Muscle layer of colon (tissue), 2 donors: ENCODE measurements around the gene SRRM4.

Source experiments
- H3K27ac ChIP-seq: one replicate; pipeline ENCODE4 v1.7.0; 2013; ENCODE audit warnings: low read depth, mild to moderate bottlenecking, low read length, moderate library complexity
- H3K27me3 ChIP-seq, 2 donors: one replicate each; pipeline ENCODE4 v1.7.0; 2013; ENCODE audit warnings: low read length in 2 of 2, mild to moderate bottlenecking in 2 of 2; ENCODE audit not compliant: insufficient read depth in 2 of 2, control insufficient read depth in 1 of 2
- H3K36me3 ChIP-seq: one replicate; pipeline ENCODE4 v1.7.0; 2013; ENCODE audit warnings: mild to moderate bottlenecking, low read length; ENCODE audit not compliant: insufficient read depth
- H3K4me1 ChIP-seq: one replicate; pipeline ENCODE4 v1.7.0; 2013; ENCODE audit warnings: mild to moderate bottlenecking, low read length; ENCODE audit not compliant: insufficient read depth
- H3K4me3 ChIP-seq, 2 donors: one replicate each; pipeline ENCODE4 v1.7.0; 2013; ENCODE audit warnings: low read length in 2 of 2, low read depth in 1 of 2, mild to moderate bottlenecking in 1 of 2, moderate library complexity in 1 of 2
- H3K9ac ChIP-seq: one replicate; pipeline ENCODE4 v1.7.0; 2013; ENCODE audit warnings: low read length
- H3K9me3 ChIP-seq: one replicate; pipeline ENCODE4 v1.7.0; 2013; ENCODE audit warnings: mild to moderate bottlenecking, low read length
- donor health status: abdominal sarcoma.
- donor health status: Adenocarcinoma of cecum.

The SRRM4 gene

GRCh38 chr12:119154435-119154818 is 173.1 kb downstream of the SRRM4 start:
- no peaks in the 10 kb centered on the region for H3K4me1 ChIP-seq
- no peaks in the 10 kb centered on the region for H3K27me3 ChIP-seq
- H3K9ac ChIP-seq = no peak overlapping the region
- H3K27ac ChIP-seq = no peak overlapping the region
- no peaks in the 10 kb centered on the region for H3K36me3 ChIP-seq
- H3K4me3 ChIP-seq = no peak overlapping the region
- peaks cover 7% of the 10 kb centered on the region for H3K9me3 ChIP-seq

GRCh38 chr12:119156401-119157044 is 175.2 kb downstream of the SRRM4 start:
- H3K36me3 ChIP-seq = no peaks in the 10 kb centered on the region
- no peaks in the 10 kb centered on the region for H3K27me3 ChIP-seq
- H3K4me1 ChIP-seq = no peaks in the 10 kb centered on the region
- H3K4me3 ChIP-seq = no peak overlapping the region
- H3K9me3 ChIP-seq = peaks cover 4% of the 10 kb centered on the region
- H3K27ac ChIP-seq = no peak overlapping the region
- H3K9ac ChIP-seq = no peak overlapping the region

DNA sequence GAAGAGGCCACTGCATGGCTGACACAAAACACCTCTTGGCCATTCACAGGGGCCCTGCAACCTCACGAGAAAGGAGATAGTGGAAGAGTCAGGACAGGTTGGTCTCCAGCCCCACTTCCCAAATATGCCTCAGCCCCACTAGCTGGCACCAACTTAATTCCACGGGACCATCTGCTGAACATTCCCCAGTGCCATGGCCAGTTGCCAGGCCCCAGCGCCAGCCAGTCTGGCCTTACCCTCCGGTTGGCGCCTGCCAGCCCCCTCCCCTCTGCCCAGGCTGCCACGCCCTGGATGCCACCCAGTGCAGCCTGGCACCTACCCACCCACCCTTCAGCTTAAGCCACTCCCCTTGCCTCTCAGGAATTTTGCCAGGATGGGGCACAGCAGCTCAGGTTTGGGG is 176.2 kb downstream of the SRRM4 start:
- H3K4me1 ChIP-seq = no peaks in the 10 kb centered on the region
- H3K9ac ChIP-seq = no peak overlapping the region
- no peak overlapping the region for H3K27ac ChIP-seq
- no peak overlapping the region for H3K4me3 ChIP-seq
- H3K9me3 ChIP-seq = no peaks in the 10 kb centered on the region
- H3K27me3 ChIP-seq = no peaks in the 10 kb centered on the region
- H3K36me3 ChIP-seq = no peaks in the 10 kb centered on the region

DNA sequence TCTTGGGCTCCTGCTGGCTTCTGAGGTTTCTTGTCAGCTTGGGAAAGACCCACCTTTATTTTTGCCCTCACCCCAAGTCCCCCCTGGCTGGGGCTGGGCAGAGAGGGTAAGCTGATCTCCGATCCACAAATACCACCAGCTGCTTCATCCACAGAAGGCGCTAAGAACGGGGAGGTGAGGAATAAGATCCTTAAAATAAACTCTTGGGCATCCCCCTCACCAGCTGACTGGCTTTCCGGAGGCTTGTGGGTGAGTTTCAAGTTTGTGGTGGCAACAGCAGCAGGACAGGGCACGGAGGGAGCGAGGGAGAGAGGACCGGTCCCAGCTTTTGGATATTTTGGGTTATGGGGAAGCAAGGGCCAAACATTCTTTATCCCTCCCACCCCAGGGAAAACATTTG is 176.6 kb downstream of the SRRM4 start:
- H3K36me3 ChIP-seq = no peaks in the 10 kb centered on the region
- no peak overlapping the region for H3K27ac ChIP-seq
- H3K4me1 ChIP-seq = no peaks in the 10 kb centered on the region
- H3K27me3 ChIP-seq = no peaks in the 10 kb centered on the region
- no peaks in the 10 kb centered on the region for H3K9me3 ChIP-seq
- no peak overlapping the region for H3K9ac ChIP-seq
- no peak overlapping the region for H3K4me3 ChIP-seq

DNA sequence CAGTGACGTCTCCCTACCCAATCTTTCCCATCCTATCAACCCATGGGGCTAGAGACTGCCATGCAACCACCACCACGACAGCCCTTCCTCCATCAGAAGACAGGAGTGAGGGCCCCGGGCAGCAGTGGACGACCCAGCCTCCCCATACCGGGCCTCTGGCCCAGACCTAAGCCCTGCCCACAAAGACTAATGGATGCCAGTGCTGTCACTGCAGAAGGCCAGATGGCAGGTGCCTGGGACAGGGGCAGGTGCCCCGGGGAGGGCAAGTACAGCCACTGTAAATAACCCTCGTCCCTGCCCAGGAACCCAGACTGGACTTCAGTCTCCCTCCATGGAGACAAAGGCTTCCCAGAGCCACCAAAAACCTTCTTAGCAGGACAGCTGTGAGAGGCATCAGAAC is 177.1 kb downstream of the SRRM4 start:
- Histone ChIP-seq H3K27ac (no peak overlapping the region), H3K9me3 (no peaks in the 10 kb centered on the region), H3K36me3 (no peaks in the 10 kb centered on the region), H3K9ac (no peak overlapping the region), H3K4me3 (no peak overlapping the region), H3K4me1 (no peaks in the 10 kb centered on the region), H3K27me3 (no peaks in the 10 kb centered on the region)

GRCh38 chr12:119159844-119160243 is 178.5 kb downstream of the SRRM4 start:
- Histone ChIP-seq H3K27ac (no peak overlapping the region), H3K4me3 (no peak overlapping the region), H3K4me1 (no peaks in the 10 kb centered on the region), H3K9me3 (no peaks in the 10 kb centered on the region), H3K9ac (no peak overlapping the region), H3K36me3 (no peaks in the 10 kb centered on the region), H3K27me3 (no peaks in the 10 kb centered on the region)

DNA sequence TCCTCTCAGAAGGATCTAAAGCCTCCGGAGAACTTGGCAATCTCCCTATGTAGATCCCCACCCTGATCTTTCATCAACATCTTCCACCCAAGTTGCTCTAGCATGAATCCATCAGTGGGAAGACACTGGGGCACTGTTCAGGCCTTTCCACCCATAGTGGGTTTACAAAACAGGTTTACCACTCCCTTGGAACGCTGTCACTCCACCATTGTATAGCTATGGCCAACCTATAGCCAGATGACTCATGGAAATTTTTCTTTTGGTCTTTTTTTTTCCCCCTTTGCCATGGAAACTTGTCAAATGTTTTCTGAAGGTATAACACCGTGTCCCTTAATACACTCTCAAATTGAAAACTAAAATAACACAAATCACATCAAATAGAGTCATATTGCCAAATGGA is 186.6 kb downstream of the SRRM4 start:
- Histone ChIP-seq H3K9me3 (no peaks in the 10 kb centered on the region), H3K4me3 (no peak overlapping the region), H3K4me1 (no peaks in the 10 kb centered on the region), H3K36me3 (no peaks in the 10 kb centered on the region), H3K27me3 (no peaks in the 10 kb centered on the region), H3K9ac (no peak overlapping the region), H3K27ac (no peak overlapping the region)

- H3K36me3 ChIP-seq = no peaks in the 10 kb centered on the region
- H3K27me3 ChIP-seq = no peaks in the 10 kb centered on the region
- H3K4me3 ChIP-seq = no peak overlapping the region
- H3K9me3 ChIP-seq = no peaks in the 10 kb centered on the region
- no peaks in the 10 kb centered on the region for H3K4me1 ChIP-seq
- H3K27ac ChIP-seq = no peak overlapping the region
- no peak overlapping the region for H3K9ac ChIP-seq
These were observed 187.4 kb downstream of the SRRM4 start for GRCh38 chr12:119168721-119169120.

GRCh38 chr12:119169150-119169549 is 187.8 kb downstream of the SRRM4 start:
- H3K4me3 ChIP-seq = no peak overlapping the region
- H3K36me3 ChIP-seq = no peaks in the 10 kb centered on the region
- no peak overlapping the region for H3K9ac ChIP-seq
- H3K27ac ChIP-seq = no peak overlapping the region
- H3K27me3 ChIP-seq = no peaks in the 10 kb centered on the region
- H3K4me1 ChIP-seq = no peaks in the 10 kb centered on the region
- H3K9me3 ChIP-seq = no peaks in the 10 kb centered on the region

GRCh38 chr12:119171291-119171690 is 189.9 kb downstream of the SRRM4 start:
- H3K27me3 ChIP-seq = no peaks in the 10 kb centered on the region
- no peaks in the 10 kb centered on the region for H3K36me3 ChIP-seq
- H3K9me3 ChIP-seq = no peaks in the 10 kb centered on the region
- no peak overlapping the region for H3K4me3 ChIP-seq
- H3K27ac ChIP-seq = no peak overlapping the region
- H3K9ac ChIP-seq = no peak overlapping the region
- peaks cover 4% of the 10 kb centered on the region for H3K4me1 ChIP-seq

DNA sequence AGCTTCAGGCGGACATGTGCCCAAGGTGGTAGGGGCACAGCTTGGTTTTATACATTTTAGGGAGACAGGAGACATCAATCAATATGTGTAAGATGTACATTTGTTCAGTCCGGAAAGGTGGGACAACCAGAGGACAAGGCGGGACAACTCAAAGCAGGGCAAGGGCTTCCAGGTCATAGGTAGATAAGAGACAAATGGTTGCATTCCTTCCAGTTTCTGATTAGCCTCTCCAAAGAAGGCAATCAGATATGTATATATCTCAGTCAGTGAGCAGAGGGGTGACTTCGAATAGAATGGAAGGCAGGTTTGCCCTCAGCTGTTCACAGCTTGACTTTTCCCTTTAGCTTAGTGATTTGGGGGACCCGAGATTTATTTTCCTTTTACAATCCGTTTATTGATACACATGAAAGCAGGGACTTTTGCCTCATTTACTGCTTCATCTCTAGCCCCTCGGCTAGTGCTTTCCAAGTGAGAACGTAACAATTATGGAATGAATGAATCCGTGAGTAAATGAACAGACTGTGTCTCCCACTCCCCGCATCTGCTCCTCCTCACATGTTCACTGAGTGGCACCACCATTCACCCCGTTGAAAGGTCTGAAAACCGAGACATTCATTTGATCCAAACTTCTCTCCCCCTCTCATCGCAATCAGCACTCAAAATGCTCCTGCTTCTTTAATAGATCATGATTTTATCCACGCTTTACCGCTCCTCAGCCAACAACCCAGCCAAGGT is 190.5 kb downstream of the SRRM4 start:
- Histone ChIP-seq H3K36me3 (no peaks in the 10 kb centered on the region), H3K27ac (no peak overlapping the region), H3K4me1 (peaks cover 9% of the 10 kb centered on the region), H3K9ac (no peak overlapping the region), H3K9me3 (no peaks in the 10 kb centered on the region), H3K27me3 (no peaks in the 10 kb centered on the region), H3K4me3 (no peak overlapping the region)

GRCh38 chr12:119175081-119175480 is 193.7 kb downstream of the SRRM4 start:
- H3K4me1 ChIP-seq = peaks cover 19% of the 10 kb centered on the region
- H3K27ac ChIP-seq = peak overlapping the region; percentile 40
- no peak overlapping the region for H3K9ac ChIP-seq
- H3K9me3 ChIP-seq = no peaks in the 10 kb centered on the region
- H3K36me3 ChIP-seq = no peaks in the 10 kb centered on the region
- no peak overlapping the region for H3K4me3 ChIP-seq
- no peaks in the 10 kb centered on the region for H3K27me3 ChIP-seq
